Endothelial cell of umbilical vein (primary cell): ENCODE results near the gene SEMA3E. TPM values are rescaled to one million over a fixed set of nuclear protein-coding genes. Genes with fewer than 3 reads are reported as not detected.

Source experiments
- BruUV-seq: library from RNA; stranded (reverse); fragments of 400-500 nt; replicated peaks from 2 replicates; lab custom pipeline; 2021; lab: Mats Ljungman, UMichigan
- CTCF ChIA-PET: fragments of 300-600, 350-600 bp; sonication (Branson Sonifier 250); formaldehyde crosslinking; loops from one replicate; lab custom pipeline; 2021; ENCODE audit warnings: antibody characterized with exemption, inconsistent platforms; lab: Charles Lee
- POLR2A ChIA-PET: fragments of 300-600, 350-600 bp; sonication (Branson Sonifier 250); formaldehyde crosslinking; loops from one replicate; lab custom pipeline; 2021; ENCODE audit warnings: antibody characterized with exemption, inconsistent platforms; lab: Charles Lee
- DNase-seq: peaks from one replicate; pipeline ENCODE4 v3.0.0-alpha.2; 2011; ENCODE audit warnings: low read depth, low spot score
- FAIRE-seq: peaks from 2 replicates; lab custom pipeline; 2011; peaks lifted over from hg19 to GRCh38; lab: Jason Lieb, UNC
- H2AFZ ChIP-seq: 2 replicates; pipeline ENCODE4 v1.6.0; 2012; ENCODE audit warnings: low read depth, low read length, control low read depth, inconsistent platforms
- H3K27ac ChIP-seq: 2 replicates; pipeline ENCODE4 v1.5.1; 2011; ENCODE audit warnings: low read depth, mild to moderate bottlenecking, control low read depth, low read length, moderate library complexity; ENCODE audit not compliant: insufficient read depth
- H3K27me3 ChIP-seq, 2 experiments: 2 replicates each; pipeline versions ENCODE4 v1.6.0 to v1.6.1; 2011; ENCODE audit warnings: low read length in 2 of 2, mixed read lengths in 1 of 2; ENCODE audit not compliant: control insufficient read depth in 2 of 2, insufficient read depth in 2 of 2
- H3K36me3 ChIP-seq, 2 experiments: 2 replicates in 1 of 2; 3 replicates in 1 of 2; pipeline ENCODE4 v1.5.1; 2011; ENCODE audit warnings: low read length in 2 of 2, mild to moderate bottlenecking in 1 of 2, moderate library complexity in 1 of 2; ENCODE audit not compliant: control insufficient read depth in 2 of 2, insufficient read depth in 2 of 2; ENCODE audit errors: extremely low read depth in 1 of 2
- H3K4me1 ChIP-seq: 3 replicates; pipeline ENCODE4 v1.5.1; 2011; ENCODE audit warnings: mild to moderate bottlenecking, low read length; ENCODE audit not compliant: control insufficient read depth, insufficient read depth; ENCODE audit errors: extremely low read depth
- H3K4me2 ChIP-seq: 2 replicates; pipeline ENCODE4 v1.6.1; 2011; ENCODE audit warnings: low read length, control low read depth, mixed read lengths; ENCODE audit not compliant: insufficient read depth
- H3K4me3 ChIP-seq, 3 experiments: fragments of 200-600 bp in 1 of 3; sonication (generic), shearing (Covaris generic) in 1 of 3; replicated peaks in 1 of 3; 2 replicates each; pipeline ENCODE4 v1.5.1; 2011 to 2016; ENCODE audit warnings: control low read depth in 3 of 3, low read length in 3 of 3, mild to moderate bottlenecking in 2 of 3, inconsistent platforms in 1 of 3, low read depth in 1 of 3, moderate library complexity in 1 of 3; ENCODE audit not compliant: insufficient read depth in 1 of 3
- H3K79me2 ChIP-seq: 2 replicates; pipeline ENCODE4 v1.6.0; 2012; ENCODE audit warnings: low read length, inconsistent platforms; ENCODE audit not compliant: control insufficient read depth, insufficient read depth
- H3K9ac ChIP-seq: replicated peaks from 2 replicates; pipeline ENCODE3; 2011; ENCODE audit warnings: low read length, control low read depth; ENCODE audit not compliant: insufficient read depth; ENCODE audit errors: extremely low read depth
- H3K9me1 ChIP-seq: replicated peaks from 3 replicates; pipeline ENCODE4 v1.6.0; 2011; ENCODE audit warnings: mild to moderate bottlenecking, low read length; ENCODE audit not compliant: control insufficient read depth, insufficient read depth; ENCODE audit errors: extremely low read depth
- H3K9me3 ChIP-seq: replicated peaks from 2 replicates; pipeline ENCODE4 v1.5.1; 2012; ENCODE audit warnings: low read length, inconsistent platforms; ENCODE audit not compliant: control insufficient read depth, insufficient read depth
- H4K20me1 ChIP-seq: replicated peaks from 2 replicates; pipeline ENCODE3; 2011; ENCODE audit warnings: mild to moderate bottlenecking, low read length; ENCODE audit not compliant: control insufficient read depth, insufficient read depth; ENCODE audit errors: extremely low read depth
- CTCF ChIP-seq, 2 donors: IDR thresholded peaks; 1 replicate in 1 of 2; 2 replicates in 1 of 2; pipeline ENCODE4 v1.5.1; 2011; ENCODE audit warnings: low read length in 2 of 2, mild to moderate bottlenecking in 2 of 2, moderate library complexity in 2 of 2, control low read depth in 1 of 2, inconsistent platforms in 1 of 2, low read depth in 1 of 2; ENCODE audit not compliant: insufficient read depth in 1 of 2; ENCODE audit errors: extremely low read depth in 1 of 2
- EZH2 ChIP-seq: IDR thresholded peaks from 2 replicates; pipeline ENCODE4 v1.6.1; 2012; ENCODE audit warnings: borderline replicate concordance, low read depth, mild to moderate bottlenecking, moderate library complexity, low read length, inconsistent platforms; ENCODE audit not compliant: severe bottlenecking
- FOS ChIP-seq: IDR thresholded peaks from 2 replicates; pipeline ENCODE4 v1.6.1; 2011; ENCODE audit warnings: mild to moderate bottlenecking, low read length, moderate library complexity, borderline replicate concordance; ENCODE audit not compliant: insufficient read depth
- GATA2 ChIP-seq: IDR thresholded peaks from 2 replicates; pipeline ENCODE4 v1.7.0; 2011; ENCODE audit warnings: low read depth, mild to moderate bottlenecking, moderate library complexity, mixed read lengths, low read length; ENCODE audit not compliant: insufficient read length, insufficient read depth
- JUN ChIP-seq: IDR thresholded peaks from 2 replicates; pipeline ENCODE4 v1.6.1; 2011; ENCODE audit warnings: borderline replicate concordance, low read depth; ENCODE audit not compliant: insufficient read length, insufficient read depth
- MAX ChIP-seq: IDR thresholded peaks from 2 replicates; pipeline ENCODE4 v1.6.1; 2011; ENCODE audit not compliant: insufficient read depth, insufficient read length
- MYC ChIP-seq: IDR thresholded peaks from one replicate; pipeline ENCODE4 v1.6.1; 2011; ENCODE audit warnings: mild to moderate bottlenecking, low read depth, low read length
- POLR2A ChIP-seq: IDR thresholded peaks from 2 replicates; pipeline ENCODE4 v1.6.1; 2012; ENCODE audit warnings: low read depth, mild to moderate bottlenecking, control low read depth, low read length
- POLR2AphosphoS5 ChIP-seq: IDR thresholded peaks from 2 replicates; pipeline ENCODE4 v1.6.1; 2012; ENCODE audit warnings: low read depth, mild to moderate bottlenecking, control low read depth, low read length, moderate library complexity; ENCODE audit not compliant: insufficient read depth
- dilution Hi-C: fragments of 300-500 bp; cut with MboI; formaldehyde crosslinking; loops from one replicate; pipeline ENCODE4 v1.15.0; 2019; ENCODE audit warnings: low sequenced_read_pairs; ENCODE audit not compliant: extremely low pct_ligation_motif_present
- intact Hi-C: fragments of 100-400 bp; cut with micrococcal nuclease; formaldehyde crosslinking; loops from one replicate; pipeline ENCODE4 v1.10.0; 2022
- polyA plus RNA-seq, 4 experiments: library from polyadenylated mRNA; depleted of rRNA in 3 of 4; stranded (reverse) in 3 of 4; unstranded in 1 of 4; fragments of >200 nt; gene quantifications; 2 replicates each; pipeline versions ENCODE4 v1.2.1 to v1.2.3, GENCODE V29; 2011 to 2012; ENCODE audit warnings: missing spikeins in 1 of 4
- total RNA-seq: library from RNA; stranded (reverse); gene quantifications from 2 replicates; pipeline ENCODE4 v1.2.3, GENCODE V29; 2021

Gene SEMA3E
- total and polyA plus RNA-seq, 2 donors (not counting 3 experiments of a cell fraction or from before 2014, with no cell fraction given) = not detected

DNA sequence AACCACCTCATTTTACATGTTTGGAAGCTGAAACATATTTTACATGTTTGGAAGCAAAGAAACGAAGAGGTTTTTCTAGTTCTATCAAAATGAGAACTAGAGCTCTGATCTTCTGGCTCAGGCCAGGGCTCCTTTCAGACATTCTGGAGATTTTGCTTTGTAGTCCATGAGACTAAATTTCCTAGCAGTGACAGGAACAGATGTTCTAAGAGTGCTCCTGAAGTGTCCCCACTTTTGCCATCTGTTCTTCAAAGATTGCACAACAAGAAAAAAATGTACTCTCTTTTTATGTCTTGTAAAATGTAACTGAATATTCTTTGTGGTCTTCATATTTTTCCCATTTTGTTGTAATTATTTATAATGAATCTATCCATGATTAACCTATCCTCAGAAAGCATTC is 289.8 kb downstream of the SEMA3E start:
- H3K4me1 ChIP-seq = no peaks in the 10 kb centered on the region
- no peaks in the 10 kb centered on the region for H3K9me3 ChIP-seq
- H3K27ac ChIP-seq = no peak overlapping the region
- FAIRE-seq = no peak
- ChIA-PET CTCF (no interaction called here), POLR2A (no interaction called here)
- H3K4me2 ChIP-seq = no peak overlapping the region
- no peaks in the 10 kb centered on the region for H3K79me2 ChIP-seq
- H3K9ac ChIP-seq = no peak overlapping the region
- TF ChIP-seq EZH2 = no peak
- no peak for TF ChIP-seq CTCF (IDR thresholded peaks at IDR 0.05; ENCODE audit: extremely low read depth in 1 of 2, insufficient read depth in 1 of 2, low read depth in 1 of 2, low read length in 2 of 2)
- no peak for TF ChIP-seq POLR2AphosphoS5
- no peak for TF ChIP-seq JUN
- TF ChIP-seq POLR2A = no peak
- no peak for TF ChIP-seq GATA2
- TF ChIP-seq MYC = no peak
- TF ChIP-seq FOS = no peak
- no peak for TF ChIP-seq MAX
- dilution Hi-C loops (no loop called here), intact Hi-C loops (no loop called here)
- no peaks in the 10 kb centered on the region for H4K20me1 ChIP-seq
- H3K27me3 ChIP-seq = peaks cover 0 to 1% of the 10 kb centered on the region in 2 experiments
- no peak overlapping the region for H3K4me3 ChIP-seq
- DNase-seq = no peak
- H3K36me3 ChIP-seq = no peaks in the 10 kb centered on the region
- BruUV-seq = no TSS peak
- H2AFZ ChIP-seq = no peak overlapping the region
- H3K9me1 ChIP-seq = no peaks in the 10 kb centered on the region
